Urinary bladder (tissue), 4 donors: ENCODE measurements around the gene PRSS33. TPM values are rescaled to one million over a fixed set of nuclear protein-coding genes. Genes with fewer than 3 reads are reported as not detected.

ENCODE experiments used
- DNase-seq: peaks from one replicate; pipeline ENCODE4 v3.0.0-alpha.2; 2015; ENCODE audit errors: extremely low spot score
- H3K27ac ChIP-seq: one replicate; pipeline ENCODE4 v1.5.1; 2013; ENCODE audit warnings: low read depth, mild to moderate bottlenecking, moderate library complexity
- H3K36me3 ChIP-seq: one replicate; pipeline ENCODE4 v1.6.1; 2013; ENCODE audit warnings: mild to moderate bottlenecking, moderate library complexity; ENCODE audit not compliant: insufficient read depth
- H3K4me1 ChIP-seq: one replicate; pipeline ENCODE4 v1.6.1; 2013; ENCODE audit warnings: mild to moderate bottlenecking, moderate library complexity; ENCODE audit not compliant: insufficient read depth
- H3K4me3 ChIP-seq: one replicate; pipeline ENCODE4 v1.5.1; 2013; ENCODE audit warnings: low read depth, low read length
- WGBS: extraction: QIAGEN DNeasy Blood & Tissue Kit; methylation state at CpG from one replicate; pipeline ENCODE4 v1.1.7; 2013; 5-methylcytosine and 5-hydroxymethylcytosine counted together
- polyA plus RNA-seq: library from polyadenylated mRNA; stranded (reverse); fragments of 200-250 nt; gene quantifications from one replicate; pipeline ENCODE4 v1.2.3, GENCODE V29; 2013
- total RNA-seq: library from RNA; depleted of rRNA; stranded (reverse); fragments of >200 nt; gene quantifications from one replicate; pipeline ENCODE4 v1.2.3, GENCODE V29; 2014
- donor health status: healthy with polysubstance abuse.
- donor health status: healthy.

Gene PRSS33
- total and polyA plus RNA-seq, 2 donors: not detected

- DNase-seq: no peak
- Histone ChIP-seq H3K4me1 (no peaks in the 10 kb centered on the region), H3K27ac (no peak overlapping the region), H3K36me3 (no peaks in the 10 kb centered on the region), H3K4me3 (no peak overlapping the region)
- 87% methylated on average over 15 of the region's 15 CpGs for WGBS
Observed at GRCh38 chr16:2783581-2784357, 3.6 kb downstream of the PRSS33 start.

DNA sequence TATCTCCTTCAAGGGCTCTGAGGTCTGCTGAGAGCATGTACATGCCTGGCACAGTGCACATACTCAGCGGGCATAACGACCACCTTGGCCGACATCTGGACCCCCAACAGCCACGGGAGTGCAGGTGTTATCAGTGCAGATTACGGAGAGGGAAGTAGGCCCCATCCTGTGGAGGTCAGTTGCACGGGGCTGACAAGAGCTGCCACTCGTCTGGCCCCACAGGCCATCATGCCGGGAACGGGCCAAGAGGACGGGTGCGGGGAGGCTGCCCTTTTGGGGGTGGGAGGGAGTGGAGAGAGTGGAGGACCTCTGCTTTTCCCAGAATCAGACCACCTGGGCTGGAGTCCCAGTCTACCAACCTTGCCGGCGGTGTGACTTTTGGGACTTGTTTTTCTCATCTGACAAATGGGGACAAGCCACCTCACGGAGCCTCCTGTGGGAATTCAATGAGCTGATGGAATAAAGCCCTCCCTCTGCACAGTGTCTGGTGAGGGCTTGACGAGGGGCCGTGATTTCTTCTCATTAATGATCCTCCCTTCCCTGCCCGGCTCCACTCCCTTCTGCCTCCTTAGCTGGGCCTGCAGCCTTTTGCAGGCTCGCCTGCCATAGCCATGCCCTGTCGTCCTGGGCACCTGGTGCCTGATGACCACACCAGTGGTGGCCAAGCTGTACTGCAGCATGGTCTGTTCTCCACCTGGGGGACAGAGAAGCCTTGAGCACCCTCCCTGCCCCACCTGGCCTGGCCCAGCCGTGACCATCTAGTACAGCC is 4.6 kb downstream of the PRSS33 start:
- Histone ChIP-seq H3K4me1 (no peaks in the 10 kb centered on the region), H3K27ac (no peak overlapping the region), H3K36me3 (no peaks in the 10 kb centered on the region), H3K4me3 (no peak overlapping the region)
- 79% methylated on average over 20 of the region's 20 CpGs for WGBS
- no peak for DNase-seq

DNA sequence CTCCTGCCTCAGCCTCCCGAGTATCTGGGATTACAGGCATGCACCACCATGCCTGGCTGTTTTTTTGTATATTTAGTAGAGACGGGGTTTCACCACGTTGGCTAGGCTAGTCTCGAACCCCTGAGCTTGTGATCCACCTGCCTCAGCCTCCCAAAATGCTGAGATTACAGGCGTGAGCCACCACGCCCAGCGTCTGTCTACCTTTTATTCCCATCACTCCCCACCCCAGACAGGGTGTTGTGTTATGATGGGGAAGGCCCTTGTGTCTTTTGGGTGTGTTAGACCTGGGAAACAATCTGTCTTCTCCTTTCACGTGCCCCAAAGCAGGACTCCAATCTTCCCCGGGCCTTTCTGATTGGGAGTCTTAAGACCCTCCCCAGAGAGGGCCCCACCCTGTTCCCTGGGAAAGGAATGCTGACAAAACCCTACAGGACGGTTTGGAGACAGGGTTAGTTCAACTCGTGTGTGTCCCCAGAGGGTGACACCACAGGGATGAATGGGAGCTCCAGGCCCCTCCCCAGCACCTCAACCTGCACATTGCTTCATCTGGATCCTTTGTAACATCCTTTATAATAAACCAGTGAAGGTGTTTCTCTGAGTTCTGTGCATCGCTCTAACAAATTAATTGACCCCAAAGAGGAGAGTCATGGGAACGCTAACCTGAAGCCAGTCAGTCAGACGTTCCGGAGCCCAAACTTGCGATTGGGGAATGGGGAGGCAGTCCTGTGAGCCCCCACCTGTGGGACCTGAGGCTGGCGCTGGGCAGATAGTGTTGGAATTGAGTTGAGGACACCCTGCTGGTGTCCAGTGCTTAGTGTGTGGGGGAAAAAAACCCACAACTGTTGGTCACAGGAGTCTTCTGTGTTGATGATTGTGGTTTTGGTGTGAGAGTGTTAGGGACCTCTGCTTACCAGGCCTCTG is 7.1 kb downstream of the PRSS33 start:
- 66% methylated on average over 17 of the region's 17 CpGs for WGBS
- no peaks in the 10 kb centered on the region for H3K36me3 ChIP-seq
- H3K4me1 ChIP-seq: no peaks in the 10 kb centered on the region
- no peak overlapping the region for H3K27ac ChIP-seq
- DNase-seq: no peak
- H3K4me3 ChIP-seq: no peak overlapping the region

GRCh38 chr16:2779151-2779920 is 8.0 kb downstream of the PRSS33 start:
- H3K36me3 ChIP-seq: no peaks in the 10 kb centered on the region
- no peak overlapping the region for H3K27ac ChIP-seq
- whole genome bisulfite sequencing: 87% methylated on average over 23 of the region's 23 CpGs
- no peak for DNase-seq
- H3K4me3 ChIP-seq: no peak overlapping the region
- no peaks in the 10 kb centered on the region for H3K4me1 ChIP-seq

- DNase-seq: no peak
- Histone ChIP-seq H3K27ac (no peak overlapping the region), H3K4me3 (no peak overlapping the region), H3K36me3 (no peaks in the 10 kb centered on the region), H3K4me1 (no peaks in the 10 kb centered on the region)
- WGBS: 97% methylated on average over 12 of the region's 12 CpGs
Observed at GRCh38 chr16:2778630-2778958, 8.8 kb downstream of the PRSS33 start.

- peak overlapping the region; percentile 100 for H3K27ac ChIP-seq
- DNase-seq: no peak
- 11% methylated on average over 27 of the region's 27 CpGs for WGBS
- no peaks in the 10 kb centered on the region for H3K4me1 ChIP-seq
- no peaks in the 10 kb centered on the region for H3K36me3 ChIP-seq
- H3K4me3 ChIP-seq: peak overlapping the region; percentile 93
Observed at GRCh38 chr16:2777903-2778629, 9.3 kb downstream of the PRSS33 start.

DNA sequence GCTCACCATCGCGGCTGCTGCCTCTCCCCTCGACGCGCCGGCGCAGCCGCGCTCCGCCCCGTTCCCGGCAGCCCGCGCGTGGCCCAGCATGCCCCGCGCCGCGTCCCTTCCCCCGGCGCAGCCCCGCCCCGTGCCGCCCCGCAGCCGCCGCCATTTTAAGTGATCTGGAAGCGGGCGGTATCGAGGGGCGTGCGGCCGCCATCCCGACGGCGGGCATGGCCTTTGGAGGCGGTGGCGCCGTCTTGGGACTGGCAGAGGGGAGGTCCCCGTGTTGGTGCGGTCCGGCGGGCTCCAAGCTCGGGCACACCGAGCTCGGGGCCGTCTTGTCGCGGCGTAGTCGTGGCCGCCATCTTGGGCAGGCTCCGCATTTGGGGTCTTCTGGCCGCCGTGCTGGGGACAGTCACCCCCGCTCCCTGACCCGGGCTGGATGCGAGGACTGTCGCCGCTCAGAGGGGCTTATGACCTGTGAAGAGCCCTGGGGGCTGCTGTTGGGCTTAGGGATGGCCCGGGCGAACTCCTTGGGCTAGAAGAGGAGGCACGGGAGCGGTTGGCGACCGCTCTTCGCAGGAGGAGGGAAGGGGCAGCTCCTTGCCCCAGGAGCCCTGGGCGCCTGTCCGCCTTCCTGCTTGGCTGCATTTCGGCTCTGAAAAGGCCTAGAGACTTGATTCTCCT is 10.0 kb downstream of the PRSS33 start, which contains the start of gene ELOB:
ELOB (minus strand) TSS at position 50 of the 672 bp plus-strand sequence; CDS start at position 9, 41 bp downstream.
- under 1% methylated on average over 70 of the region's 70 CpGs for WGBS
- peak within 1 kb of the TSS; percentile 100 for H3K27ac ChIP-seq
- peak within 1 kb of the TSS; percentile 93 for H3K4me3 ChIP-seq
- H3K4me1 ChIP-seq: no peaks in the 10 kb centered on the region
- peak; percentile 64 for DNase-seq
- H3K36me3 ChIP-seq: no peaks in the 10 kb centered on the region

- Histone ChIP-seq H3K4me1 (no peaks in the 10 kb centered on the region), H3K27ac (peak overlapping the region; percentile 69), H3K36me3 (no peaks in the 10 kb centered on the region), H3K4me3 (peak overlapping the region; percentile 93)
- no peak for DNase-seq
- under 1% methylated on average over 72 of the region's 72 CpGs for WGBS
Observed at GRCh38 chr16:2776500-2777139, 10.7 kb downstream of the PRSS33 start.

- Histone ChIP-seq H3K27ac (no peak overlapping the region), H3K4me3 (peak overlapping the region; percentile 93), H3K36me3 (no peaks in the 10 kb centered on the region), H3K4me1 (no peaks in the 10 kb centered on the region)
- no peak for DNase-seq
- 44% methylated on average over 11 of the region's 11 CpGs for WGBS
Observed at GRCh38 chr16:2775765-2776499, 11.4 kb downstream of the PRSS33 start.

GRCh38 chr16:2775131-2775716 is 12.1 kb downstream of the PRSS33 start:
- no peak for DNase-seq
- Histone ChIP-seq H3K4me3 (no peak overlapping the region), H3K36me3 (no peaks in the 10 kb centered on the region), H3K4me1 (no peaks in the 10 kb centered on the region), H3K27ac (no peak overlapping the region)
- WGBS: 79% methylated on average over 7 of the region's 7 CpGs
